Measurements from ENCODE around the gene DDX53. TPM values are rescaled to one million over a fixed set of nuclear protein-coding genes. Genes with fewer than 3 reads are reported as not detected.

DDX53 gene
- total and polyA plus RNA-seq, 7 donors, result not detected

- Histone ChIP-seq H3K4me3 (no peak overlapping the region), H3K27ac (peak overlapping the region in 1 of 4 donors; percentile 10), H3K27me3 (no peaks in the 10 kb centered on the region), H3K36me3 (no peaks in the 10 kb centered on the region), H3K9me3 (no peaks in the 10 kb centered on the region), H3K4me1 (peaks cover 0 to 7% (median 2%) of the 10 kb centered on the region in 4 donors)
- intact Hi-C loops (cut with DNase I), result no loop called here
- TF ChIP-seq POLR2AphosphoS5 (IDR thresholded peaks at IDR 0.05), result no peak
- no peak for TF ChIP-seq POLR2A (IDR thresholded peaks at IDR 0.05)
- TF ChIP-seq EP300 (IDR thresholded peaks at IDR 0.05), result no peak
- TF ChIP-seq, protein P1, sequence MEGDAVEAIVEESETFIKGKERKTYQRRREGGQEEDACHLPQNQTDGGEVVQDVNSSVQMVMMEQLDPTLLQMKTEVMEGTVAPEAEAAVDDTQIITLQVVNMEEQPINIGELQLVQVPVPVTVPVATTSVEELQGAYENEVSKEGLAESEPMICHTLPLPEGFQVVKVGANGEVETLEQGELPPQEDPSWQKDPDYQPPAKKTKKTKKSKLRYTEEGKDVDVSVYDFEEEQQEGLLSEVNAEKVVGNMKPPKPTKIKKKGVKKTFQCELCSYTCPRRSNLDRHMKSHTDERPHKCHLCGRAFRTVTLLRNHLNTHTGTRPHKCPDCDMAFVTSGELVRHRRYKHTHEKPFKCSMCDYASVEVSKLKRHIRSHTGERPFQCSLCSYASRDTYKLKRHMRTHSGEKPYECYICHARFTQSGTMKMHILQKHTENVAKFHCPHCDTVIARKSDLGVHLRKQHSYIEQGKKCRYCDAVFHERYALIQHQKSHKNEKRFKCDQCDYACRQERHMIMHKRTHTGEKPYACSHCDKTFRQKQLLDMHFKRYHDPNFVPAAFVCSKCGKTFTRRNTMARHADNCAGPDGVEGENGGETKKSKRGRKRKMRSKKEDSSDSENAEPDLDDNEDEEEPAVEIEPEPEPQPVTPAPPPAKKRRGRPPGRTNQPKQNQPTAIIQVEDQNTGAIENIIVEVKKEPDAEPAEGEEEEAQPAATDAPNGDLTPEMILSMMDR (IDR thresholded peaks at IDR 0.05), result no peak
- no peak for DNase-seq
- 32 to 83% methylated on average over 2 of the region's 2 CpGs for WGBS, 2 donors
Observed at GRCh38 chrX:23012162-23012561, 12.4 kb downstream of the DDX53 start.

DNA sequence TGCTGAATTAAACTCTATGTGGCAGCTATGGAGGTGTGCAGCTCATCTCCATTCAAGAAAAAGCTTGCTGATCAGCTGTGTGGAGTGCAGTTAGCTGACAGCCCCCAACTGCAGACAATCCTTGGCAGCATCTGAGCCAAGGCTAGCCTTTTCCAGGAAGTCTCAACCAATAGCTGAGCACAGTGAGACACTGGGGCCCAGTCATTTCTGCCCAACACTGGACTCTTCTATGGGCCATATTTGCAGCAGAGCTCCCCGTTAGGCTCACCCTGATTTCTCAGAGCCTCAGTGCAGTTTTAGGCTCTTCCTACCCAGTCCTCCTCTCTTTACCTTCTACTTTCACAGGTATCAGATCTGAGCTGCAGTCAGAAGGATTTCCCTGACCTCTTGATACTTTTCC is 12.9 kb downstream of the DDX53 start:
- WGBS, 2 donors, result 80 to 84% methylated on average over 1 of the region's 1 CpG
- no peak overlapping the region for H3K4me3 ChIP-seq
- peak overlapping the region in 1 of 4 donors; percentile 10 for H3K27ac ChIP-seq
- peaks cover 0 to 7% (median 2%) of the 10 kb centered on the region in 4 donors for H3K4me1 ChIP-seq
- no peaks in the 10 kb centered on the region for H3K27me3 ChIP-seq
- TF ChIP-seq POLR2A (IDR thresholded peaks at IDR 0.05) (no peak), POLR2AphosphoS5 (IDR thresholded peaks at IDR 0.05) (no peak), EP300 (IDR thresholded peaks at IDR 0.05) (no peak)
- TF ChIP-seq, protein P1 (IDR thresholded peaks at IDR 0.05), result no peak
- DNase-seq, result no peak
- intact Hi-C loops (cut with DNase I), result no loop called here
- H3K36me3 ChIP-seq, result no peaks in the 10 kb centered on the region
- no peaks in the 10 kb centered on the region for H3K9me3 ChIP-seq

DNA sequence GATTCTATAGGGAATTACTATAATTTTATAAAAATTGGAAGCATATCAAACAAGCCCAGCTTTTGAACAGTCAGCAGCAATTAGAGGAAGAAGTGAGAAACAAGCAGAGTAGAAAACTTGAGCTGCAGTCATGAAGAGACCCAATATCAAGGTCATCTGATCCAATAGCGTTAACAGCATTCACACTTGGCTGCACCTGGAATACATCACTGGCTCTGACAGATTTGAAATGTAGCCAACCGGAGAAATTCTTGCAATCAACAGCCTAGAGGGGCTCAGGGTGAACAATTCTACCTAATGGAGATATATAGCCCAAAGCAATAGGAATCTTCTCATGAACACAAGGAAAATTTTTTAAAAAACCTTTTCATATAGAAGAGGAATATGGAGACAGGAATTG is 13.6 kb downstream of the DDX53 start:
- Histone ChIP-seq H3K27me3 (no peaks in the 10 kb centered on the region), H3K4me3 (no peak overlapping the region), H3K27ac (no peak overlapping the region), H3K4me1 (peaks cover 0 to 7% (median 2%) of the 10 kb centered on the region in 4 donors), H3K9me3 (no peaks in the 10 kb centered on the region), H3K36me3 (no peaks in the 10 kb centered on the region)
- TF ChIP-seq EP300 (IDR thresholded peaks at IDR 0.05) (no peak), POLR2A (IDR thresholded peaks at IDR 0.05) (no peak), POLR2AphosphoS5 (IDR thresholded peaks at IDR 0.05) (peak in 1 of 4 donors; percentile 12)
- TF ChIP-seq, protein P1 (IDR thresholded peaks at IDR 0.05), result no peak
- 79 to 80% methylated on average over 2 of the region's 2 CpGs for WGBS, 2 donors
- intact Hi-C loops (cut with DNase I), result no loop called here
- no peak for DNase-seq

DNA sequence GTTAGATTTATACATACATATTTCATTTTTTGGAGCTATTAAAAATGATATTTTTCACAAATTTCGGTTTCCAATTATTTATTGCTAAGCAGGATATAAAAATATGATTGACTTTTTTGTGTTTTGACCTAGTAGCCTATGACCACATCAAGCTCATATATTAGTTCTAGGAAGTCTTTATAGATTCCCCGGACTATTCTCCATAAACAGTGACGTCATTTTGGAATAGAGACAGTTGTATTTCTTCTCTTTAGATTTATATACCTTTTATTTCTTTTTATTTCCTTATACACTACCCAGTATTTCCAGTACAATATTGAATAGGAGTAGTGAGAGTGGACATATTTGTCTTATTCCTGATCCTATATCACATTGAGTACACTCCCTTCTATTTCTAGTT is 31.8 kb downstream of the DDX53 start:
- no peak for DNase-seq
- no peaks in the 10 kb centered on the region for H3K4me1 ChIP-seq
- no peaks in the 10 kb centered on the region for H3K36me3 ChIP-seq
- H3K4me3 ChIP-seq, result no peak overlapping the region
- no peak for TF ChIP-seq POLR2AphosphoS5 (IDR thresholded peaks at IDR 0.05)
- TF ChIP-seq, protein P1 (IDR thresholded peaks at IDR 0.05), result no peak
- no peak for TF ChIP-seq EP300 (IDR thresholded peaks at IDR 0.05)
- TF ChIP-seq POLR2A (IDR thresholded peaks at IDR 0.05), result no peak
- H3K27ac ChIP-seq, result no peak overlapping the region
- intact Hi-C loops (cut with DNase I), result no loop called here
- no peaks in the 10 kb centered on the region for H3K9me3 ChIP-seq
- H3K27me3 ChIP-seq, result no peaks in the 10 kb centered on the region
- 65 to 81% methylated on average over 3 of the region's 3 CpGs for WGBS, 2 donors

DNA sequence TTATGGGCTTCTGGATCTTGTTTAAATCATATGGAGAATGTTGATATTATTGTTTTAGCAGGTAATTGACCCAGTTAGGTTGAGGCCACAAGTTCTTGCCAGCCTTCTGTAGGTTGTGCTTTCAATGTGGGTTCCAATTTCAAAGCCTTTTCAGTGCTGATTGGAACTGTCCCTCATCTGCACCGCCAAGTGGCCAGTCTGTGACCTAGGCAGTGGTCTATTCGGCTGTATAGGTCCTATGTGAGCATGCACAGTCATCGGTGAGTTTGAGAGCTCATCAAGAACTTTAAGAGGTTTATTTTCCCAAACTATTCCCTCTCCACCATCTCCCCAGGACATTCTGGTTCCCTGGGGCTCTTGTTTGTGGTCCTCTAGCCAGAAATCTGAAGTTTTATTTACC is 35.7 kb downstream of the DDX53 start:
- intact Hi-C loops (cut with DNase I), result no loop called here
- no peaks in the 10 kb centered on the region for H3K27me3 ChIP-seq
- WGBS, 2 donors, result 90 to 93% methylated on average over 3 of the region's 3 CpGs

More for the DNA sequence above, 35.7 kb downstream of the DDX53 start:
- DNase-seq, result no peak
- H3K36me3 ChIP-seq, result no peaks in the 10 kb centered on the region
- no peak for TF ChIP-seq POLR2A (IDR thresholded peaks at IDR 0.05)
- TF ChIP-seq, protein P1 (IDR thresholded peaks at IDR 0.05), result no peak
- no peak for TF ChIP-seq POLR2AphosphoS5 (IDR thresholded peaks at IDR 0.05)
- no peak for TF ChIP-seq EP300 (IDR thresholded peaks at IDR 0.05)
- no peak overlapping the region for H3K4me3 ChIP-seq
- no peak overlapping the region for H3K27ac ChIP-seq
- no peaks in the 10 kb centered on the region for H3K9me3 ChIP-seq
- H3K4me1 ChIP-seq, result no peaks in the 10 kb centered on the region
